B cell (primary cell): Measurements from ENCODE around the gene WARS2.

ENCODE experiments used
- EZH2 ChIP-seq: IDR thresholded peaks from 2 replicates; pipeline ENCODE4 v1.6.1; 2012; ENCODE audit warnings: borderline replicate concordance, low read depth, mild to moderate bottlenecking, moderate library complexity, low read length; ENCODE audit not compliant: insufficient read depth, poor library complexity, severe bottlenecking
- TF ChIP-seq, protein P1 (sequence below): fragments of 200-600 bp; IDR thresholded peaks from one replicate; pipeline ENCODE4 v1.8.0; 2022; ENCODE audit warnings: antibody characterized with exemption, mild to moderate bottlenecking

DNA sequence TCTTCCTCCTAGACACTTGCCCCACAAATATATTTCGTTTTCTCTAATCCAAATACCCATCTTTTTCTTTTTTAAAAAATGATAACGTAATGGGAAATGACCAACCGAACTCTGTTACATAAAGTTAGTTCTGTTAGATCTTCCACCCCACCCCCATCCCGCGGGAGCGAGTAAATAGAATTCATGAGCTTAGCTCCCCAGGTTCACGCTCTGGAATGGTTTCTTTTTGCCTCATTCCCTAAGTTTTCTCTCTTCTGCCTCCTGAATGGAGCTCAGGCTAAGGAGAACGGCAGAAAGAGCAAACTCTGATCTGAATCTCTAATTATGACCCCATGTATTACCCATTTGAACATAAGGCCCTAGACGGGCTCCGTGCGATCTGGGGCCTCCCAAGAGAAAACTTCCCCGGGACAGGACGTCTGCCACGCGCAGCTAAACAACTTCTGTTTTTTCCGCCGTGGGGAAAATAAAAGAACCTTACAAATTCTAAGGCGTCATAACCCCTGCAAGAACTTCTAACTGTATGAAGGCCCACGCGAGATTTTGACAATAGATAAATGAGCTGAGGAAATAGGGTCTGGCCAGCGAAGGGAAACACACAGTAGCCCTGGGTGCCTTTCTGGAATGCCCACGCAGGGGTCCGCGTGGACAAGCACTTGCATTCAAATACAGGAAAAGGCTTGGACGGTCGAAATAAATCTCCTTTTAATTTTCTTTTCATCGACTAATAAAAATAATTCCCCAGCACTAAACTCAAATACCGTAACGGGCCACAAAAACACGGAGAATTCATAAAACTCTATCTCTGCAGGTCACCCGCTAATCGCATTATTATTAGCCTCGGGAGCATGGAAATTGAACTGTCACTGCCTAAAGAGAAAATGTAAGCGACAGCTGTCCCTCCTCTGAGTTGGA, 154.6 kb downstream of the WARS2 start:
- no peak for TF ChIP-seq EZH2
- TF ChIP-seq, protein P1, sequence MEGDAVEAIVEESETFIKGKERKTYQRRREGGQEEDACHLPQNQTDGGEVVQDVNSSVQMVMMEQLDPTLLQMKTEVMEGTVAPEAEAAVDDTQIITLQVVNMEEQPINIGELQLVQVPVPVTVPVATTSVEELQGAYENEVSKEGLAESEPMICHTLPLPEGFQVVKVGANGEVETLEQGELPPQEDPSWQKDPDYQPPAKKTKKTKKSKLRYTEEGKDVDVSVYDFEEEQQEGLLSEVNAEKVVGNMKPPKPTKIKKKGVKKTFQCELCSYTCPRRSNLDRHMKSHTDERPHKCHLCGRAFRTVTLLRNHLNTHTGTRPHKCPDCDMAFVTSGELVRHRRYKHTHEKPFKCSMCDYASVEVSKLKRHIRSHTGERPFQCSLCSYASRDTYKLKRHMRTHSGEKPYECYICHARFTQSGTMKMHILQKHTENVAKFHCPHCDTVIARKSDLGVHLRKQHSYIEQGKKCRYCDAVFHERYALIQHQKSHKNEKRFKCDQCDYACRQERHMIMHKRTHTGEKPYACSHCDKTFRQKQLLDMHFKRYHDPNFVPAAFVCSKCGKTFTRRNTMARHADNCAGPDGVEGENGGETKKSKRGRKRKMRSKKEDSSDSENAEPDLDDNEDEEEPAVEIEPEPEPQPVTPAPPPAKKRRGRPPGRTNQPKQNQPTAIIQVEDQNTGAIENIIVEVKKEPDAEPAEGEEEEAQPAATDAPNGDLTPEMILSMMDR, result no peak
